Measurements from ENCODE around the gene MTX3.

MTX3 gene

DNA sequence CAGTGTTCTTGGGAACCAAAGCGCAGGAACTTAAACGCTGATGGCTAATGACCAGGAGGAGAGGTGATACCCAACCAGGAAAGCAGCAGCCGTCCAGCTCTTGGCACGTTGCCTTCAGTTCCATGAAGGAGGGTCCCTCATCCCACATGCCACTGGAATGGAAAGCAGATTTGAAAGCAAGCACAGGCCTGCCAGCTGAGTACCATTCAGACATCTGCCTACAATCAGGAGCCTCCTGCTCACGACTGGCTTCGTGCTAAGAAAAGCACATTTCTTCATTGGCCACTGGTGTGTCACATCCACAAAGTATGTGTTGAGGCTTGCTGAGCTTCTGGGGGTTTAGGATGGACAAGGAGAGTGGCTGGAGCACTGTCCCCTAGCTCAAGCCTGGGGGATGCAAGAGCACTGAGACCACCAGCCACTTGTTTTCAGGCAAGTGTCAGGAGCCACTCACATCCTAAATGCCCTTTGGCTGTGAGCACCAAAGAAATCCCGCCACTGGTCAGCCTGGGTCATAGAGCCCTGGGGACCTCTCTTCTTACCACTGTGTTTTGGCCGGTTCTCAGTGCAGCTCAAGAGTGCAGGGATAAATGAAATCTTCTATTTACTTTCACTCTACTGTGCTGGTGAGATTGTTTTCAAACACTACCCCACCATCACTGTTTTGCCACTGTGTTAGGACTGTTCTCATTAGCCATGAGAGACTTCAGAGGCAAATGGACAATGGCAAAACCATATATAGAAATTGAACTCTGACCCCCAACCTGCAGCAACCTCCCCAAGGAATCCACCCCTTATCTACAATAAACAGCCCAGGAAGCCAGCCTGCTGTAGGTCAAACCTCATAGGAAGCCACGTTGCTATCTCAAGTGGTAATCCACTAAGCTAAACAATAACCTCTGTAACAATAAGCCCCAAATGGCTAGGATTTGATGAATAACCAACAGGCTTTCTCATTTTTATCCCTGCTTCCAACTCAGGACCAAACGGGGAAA, 58.3 kb downstream of the MTX3 start:
- no peak for DNase-seq

DNA sequence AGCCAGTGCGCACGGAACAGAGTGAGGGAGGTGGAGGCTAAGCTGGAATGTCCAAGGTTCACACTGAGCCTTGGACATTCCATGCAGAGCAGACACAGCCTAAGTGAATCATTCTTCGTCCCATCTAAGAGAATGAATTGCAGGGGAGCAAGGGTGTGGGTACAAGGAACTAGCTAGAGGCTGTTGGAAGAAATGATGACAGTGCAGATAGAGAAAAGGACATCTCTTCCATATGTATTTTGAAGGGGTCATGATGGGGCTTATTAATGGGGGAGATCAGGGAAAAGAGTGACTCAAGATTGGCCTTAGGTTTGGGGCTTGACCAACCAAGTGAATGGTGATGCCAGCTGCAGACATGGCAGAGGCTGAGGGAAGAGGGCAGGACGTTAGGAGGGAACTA, 59.2 kb downstream of the MTX3 start:
- no peak for DNase-seq

DNA sequence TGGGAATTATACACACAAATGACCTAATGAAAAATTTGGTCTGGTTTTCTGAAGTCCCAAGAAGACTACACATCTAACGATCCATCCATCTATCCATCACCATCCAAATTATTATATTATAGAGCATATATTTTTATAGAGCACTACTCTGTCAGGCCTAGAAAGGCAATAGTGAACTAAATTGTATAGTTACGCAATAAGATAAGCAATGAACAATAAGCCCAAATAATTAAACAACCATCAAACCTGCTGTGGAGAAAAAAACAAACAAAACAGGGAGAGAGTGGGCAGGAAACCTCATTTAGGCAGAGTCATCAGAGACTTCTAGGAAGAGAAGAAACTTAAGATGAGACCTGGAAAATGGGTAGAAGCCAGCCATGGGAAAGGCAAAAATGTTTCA, 59.7 kb downstream of the MTX3 start:
- no peak for DNase-seq

DNA sequence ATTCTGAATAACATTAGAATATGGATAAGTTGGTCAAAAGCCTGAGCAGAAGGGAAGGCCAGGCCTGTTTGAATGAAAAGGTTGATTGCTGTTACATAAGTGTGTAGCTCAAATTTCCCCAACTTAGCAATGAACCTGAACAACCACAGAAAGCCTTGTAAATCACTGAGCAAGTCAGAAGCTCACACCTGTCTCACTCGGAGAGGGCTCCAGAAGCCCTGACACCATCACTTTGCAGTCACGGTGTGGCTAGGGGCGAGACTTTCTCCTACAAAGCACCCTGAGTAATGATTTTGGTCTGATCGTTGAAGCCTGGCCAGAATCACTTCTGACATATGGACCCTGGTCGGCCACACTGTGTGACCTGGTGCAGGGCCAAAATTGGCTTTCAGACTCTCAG, 62.0 kb downstream of the MTX3 start:
- DNase-seq, result no peak
